ENCODE measurements around the gene EFHC1. TPM values are rescaled to one million over a fixed set of nuclear protein-coding genes. Genes with fewer than 3 reads are reported as not detected.

The EFHC1 gene
- total RNA-seq, 1 experiment from 2014 or later, result 23.7 TPM

- no peak for DNase-seq (ENCODE audit: low read depth, low spot score)
Measured at GRCh38 chr6:52518279-52518945, 98.3 kb downstream of the EFHC1 start.

GRCh38 chr6:52519618-52520017, 99.5 kb downstream of the EFHC1 start:
- DNase-seq (ENCODE audit: low read depth, low spot score), result no peak
- in situ Hi-C loops (cut with HindIII; ENCODE audit: low pct_unique_long_range_greater_than_20kb, low sequenced_read_pairs), result no loop called here

More at GRCh38 chr6:52518279-52518945, 98.3 kb downstream of the EFHC1 start:
- in situ Hi-C loops (cut with HindIII; ENCODE audit: low pct_unique_long_range_greater_than_20kb, low sequenced_read_pairs), result no loop called here

GRCh38 chr6:52522151-52522626, 102.0 kb downstream of the EFHC1 start:
- DNase-seq (ENCODE audit: low read depth, low spot score), result no peak

GRCh38 chr6:52522655-52523054, 102.5 kb downstream of the EFHC1 start:
- in situ Hi-C loops (cut with HindIII; ENCODE audit: low pct_unique_long_range_greater_than_20kb, low sequenced_read_pairs), result no loop called here
- DNase-seq (ENCODE audit: low read depth, low spot score), result no peak

More at GRCh38 chr6:52522151-52522626, 102.0 kb downstream of the EFHC1 start:
- in situ Hi-C loops (cut with HindIII; ENCODE audit: low pct_unique_long_range_greater_than_20kb, low sequenced_read_pairs), result no loop called here

GRCh38 chr6:52523378-52524142, 103.4 kb downstream of the EFHC1 start:
- in situ Hi-C loops (cut with HindIII; ENCODE audit: low pct_unique_long_range_greater_than_20kb, low sequenced_read_pairs), result no loop called here

GRCh38 chr6:52524918-52525317, 104.8 kb downstream of the EFHC1 start:
- no peak for DNase-seq (ENCODE audit: low read depth, low spot score)
- in situ Hi-C loops (cut with HindIII; ENCODE audit: low pct_unique_long_range_greater_than_20kb, low sequenced_read_pairs), result no loop called here

More at GRCh38 chr6:52523378-52524142, 103.4 kb downstream of the EFHC1 start:
- DNase-seq (ENCODE audit: low read depth, low spot score), result no peak

- in situ Hi-C loops (cut with HindIII; ENCODE audit: low pct_unique_long_range_greater_than_20kb, low sequenced_read_pairs), result no loop called here
- no peak for DNase-seq (ENCODE audit: low read depth, low spot score)
Measured at GRCh38 chr6:52526634-52527033, 106.5 kb downstream of the EFHC1 start.

GRCh38 chr6:52527436-52527835, 107.3 kb downstream of the EFHC1 start:
- in situ Hi-C loops (cut with HindIII; ENCODE audit: low pct_unique_long_range_greater_than_20kb, low sequenced_read_pairs), result no loop called here
- no peak for DNase-seq (ENCODE audit: low read depth, low spot score)

- in situ Hi-C loops (cut with HindIII; ENCODE audit: low pct_unique_long_range_greater_than_20kb, low sequenced_read_pairs), result no loop called here
Measured at GRCh38 chr6:52529311-52529710, 109.2 kb downstream of the EFHC1 start.

GRCh38 chr6:52530351-52530750, 110.2 kb downstream of the EFHC1 start:
- no peak for DNase-seq (ENCODE audit: low read depth, low spot score)

More at GRCh38 chr6:52529311-52529710, 109.2 kb downstream of the EFHC1 start:
- no peak for DNase-seq (ENCODE audit: low read depth, low spot score)

GRCh38 chr6:52531396-52531795, 111.3 kb downstream of the EFHC1 start:
- DNase-seq (ENCODE audit: low read depth, low spot score), result no peak
- in situ Hi-C loops (cut with HindIII; ENCODE audit: low pct_unique_long_range_greater_than_20kb, low sequenced_read_pairs), result no loop called here

More at GRCh38 chr6:52530351-52530750, 110.2 kb downstream of the EFHC1 start:
- in situ Hi-C loops (cut with HindIII; ENCODE audit: low pct_unique_long_range_greater_than_20kb, low sequenced_read_pairs), result no loop called here

GRCh38 chr6:52531834-52532233, 111.7 kb downstream of the EFHC1 start:
- in situ Hi-C loops (cut with HindIII; ENCODE audit: low pct_unique_long_range_greater_than_20kb, low sequenced_read_pairs), result no loop called here
- no peak for DNase-seq (ENCODE audit: low read depth, low spot score)

- in situ Hi-C loops (cut with HindIII; ENCODE audit: low pct_unique_long_range_greater_than_20kb, low sequenced_read_pairs), result no loop called here
- no peak for DNase-seq (ENCODE audit: low read depth, low spot score)
Measured at GRCh38 chr6:52532457-52532856, 112.3 kb downstream of the EFHC1 start.

- in situ Hi-C loops (cut with HindIII; ENCODE audit: low pct_unique_long_range_greater_than_20kb, low sequenced_read_pairs), result no loop called here
- no peak for DNase-seq (ENCODE audit: low read depth, low spot score)
Measured at GRCh38 chr6:52533491-52533890, 113.3 kb downstream of the EFHC1 start.

- no peak for DNase-seq (ENCODE audit: low read depth, low spot score)
- in situ Hi-C loops (cut with HindIII; ENCODE audit: low pct_unique_long_range_greater_than_20kb, low sequenced_read_pairs), result no loop called here
Measured at GRCh38 chr6:52534363-52534762, 114.2 kb downstream of the EFHC1 start.

- no peak for DNase-seq (ENCODE audit: low read depth, low spot score)
- in situ Hi-C loops (cut with HindIII; ENCODE audit: low pct_unique_long_range_greater_than_20kb, low sequenced_read_pairs), result no loop called here
Measured at GRCh38 chr6:52534966-52535390, 114.8 kb downstream of the EFHC1 start.

GRCh38 chr6:52535711-52536423, 115.7 kb downstream of the EFHC1 start:
- in situ Hi-C loops (cut with HindIII; ENCODE audit: low pct_unique_long_range_greater_than_20kb, low sequenced_read_pairs), result no loop called here
- DNase-seq (ENCODE audit: low read depth, low spot score), result no peak

- no peak for DNase-seq (ENCODE audit: low read depth, low spot score)
- in situ Hi-C loops (cut with HindIII; ENCODE audit: low pct_unique_long_range_greater_than_20kb, low sequenced_read_pairs), result no loop called here
Measured at GRCh38 chr6:52536424-52536916, 116.3 kb downstream of the EFHC1 start.

Data from SK-MEL-5 (cell line).